Panc1 (cell line): ENCODE measurements around the gene TMEM258.

Experiments used
- POLR2AphosphoS5 ChIP-seq: IDR thresholded peaks from 2 replicates; pipeline ENCODE4 v1.6.1; 2012; ENCODE audit warnings: mild to moderate bottlenecking, low read depth, low read length, moderate library complexity
- REST ChIP-seq, 2 experiments: IDR thresholded peaks; 2 replicates each; pipeline ENCODE4 v1.6.1; 2011 to 2012; ENCODE audit warnings: low read depth in 2 of 2, control low read depth in 1 of 2, low read length in 1 of 2, mild to moderate bottlenecking in 1 of 2, moderate library complexity in 1 of 2; ENCODE audit not compliant: insufficient read depth in 1 of 2
- SIN3A ChIP-seq: IDR thresholded peaks from 2 replicates; pipeline ENCODE4 v1.6.1; 2012; ENCODE audit warnings: low read depth, mild to moderate bottlenecking, low read length, moderate library complexity, borderline replicate concordance; ENCODE audit not compliant: insufficient read depth
- TCF7L2 ChIP-seq: IDR thresholded peaks from 2 replicates; pipeline ENCODE4 v1.6.1; 2011; ENCODE audit warnings: mild to moderate bottlenecking, low read depth, low read length, inconsistent platforms
- TF ChIP-seq, protein P1 (sequence below): fragments of 450-650 bp; IDR thresholded peaks from 2 replicates; pipeline ENCODE4 v1.5.1; 2017; ENCODE audit warnings: mild to moderate bottlenecking

GRCh38 chr11:61793083-61793828 lies 857 bp upstream of the TMEM258 start:
- TF ChIP-seq, protein P1, sequence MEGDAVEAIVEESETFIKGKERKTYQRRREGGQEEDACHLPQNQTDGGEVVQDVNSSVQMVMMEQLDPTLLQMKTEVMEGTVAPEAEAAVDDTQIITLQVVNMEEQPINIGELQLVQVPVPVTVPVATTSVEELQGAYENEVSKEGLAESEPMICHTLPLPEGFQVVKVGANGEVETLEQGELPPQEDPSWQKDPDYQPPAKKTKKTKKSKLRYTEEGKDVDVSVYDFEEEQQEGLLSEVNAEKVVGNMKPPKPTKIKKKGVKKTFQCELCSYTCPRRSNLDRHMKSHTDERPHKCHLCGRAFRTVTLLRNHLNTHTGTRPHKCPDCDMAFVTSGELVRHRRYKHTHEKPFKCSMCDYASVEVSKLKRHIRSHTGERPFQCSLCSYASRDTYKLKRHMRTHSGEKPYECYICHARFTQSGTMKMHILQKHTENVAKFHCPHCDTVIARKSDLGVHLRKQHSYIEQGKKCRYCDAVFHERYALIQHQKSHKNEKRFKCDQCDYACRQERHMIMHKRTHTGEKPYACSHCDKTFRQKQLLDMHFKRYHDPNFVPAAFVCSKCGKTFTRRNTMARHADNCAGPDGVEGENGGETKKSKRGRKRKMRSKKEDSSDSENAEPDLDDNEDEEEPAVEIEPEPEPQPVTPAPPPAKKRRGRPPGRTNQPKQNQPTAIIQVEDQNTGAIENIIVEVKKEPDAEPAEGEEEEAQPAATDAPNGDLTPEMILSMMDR, result no peak
- TF ChIP-seq POLR2AphosphoS5, result no peak
- TF ChIP-seq REST (IDR thresholded peaks at IDR 0.05; ENCODE audit: insufficient read depth in 1 of 2, low read depth in 2 of 2, low read length in 1 of 2), result no peak
- TF ChIP-seq SIN3A, result no peak
- TF ChIP-seq TCF7L2, result no peak
